ENCODE data around the gene PBX1. TPM values are rescaled to one million over a fixed set of nuclear protein-coding genes. Genes with fewer than 3 reads are reported as not detected.

The PBX1 gene
- polyA plus RNA-seq, 1 donor (not counting 4 experiments of a cell fraction or from before 2014, with no cell fraction given), result 2.2 TPM

DNA sequence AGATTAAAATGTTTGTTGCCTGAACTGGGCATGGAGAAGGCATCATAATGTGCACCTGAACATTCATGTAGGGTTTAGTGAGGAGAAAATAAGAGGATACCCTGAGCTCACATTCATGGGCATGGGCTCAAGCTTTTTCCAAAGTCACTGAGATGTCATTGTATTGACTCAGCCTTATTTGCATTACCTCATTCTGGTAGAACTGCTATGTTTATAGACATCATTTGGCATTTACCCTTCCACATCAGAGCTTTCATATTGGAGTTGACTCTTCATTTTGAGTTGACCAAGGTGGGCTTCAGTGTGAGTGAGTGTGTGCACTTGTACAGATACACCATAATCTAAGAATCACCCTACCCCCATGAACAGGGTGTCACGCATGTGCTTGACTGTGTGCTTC, 143.2 kb downstream of the PBX1 start:
- H3K4me1 ChIP-seq (ENCODE audit: control insufficient read depth, extremely low read depth, insufficient read depth, low read length), result peaks cover 29% of the 10 kb centered on the region

GRCh38 chr1:164702664-164703063, 143.7 kb downstream of the PBX1 start:
- H3K4me2 ChIP-seq (ENCODE audit: control insufficient read depth, extremely low read depth, insufficient read depth, low read depth, low read length), result no peak overlapping the region
- dilution Hi-C loops (cut with MboI; ENCODE audit: extremely low pct_ligation_motif_present, low sequenced_read_pairs), result no loop called here

More for the DNA sequence above, 143.2 kb downstream of the PBX1 start:
- dilution Hi-C loops (cut with MboI; ENCODE audit: extremely low pct_ligation_motif_present, low sequenced_read_pairs), result no loop called here
- Histone ChIP-seq H3K79me2 (ENCODE audit: control insufficient read depth, insufficient read depth, low read length) (no peaks in the 10 kb centered on the region), H3K4me2 (ENCODE audit: control insufficient read depth, extremely low read depth, insufficient read depth, low read depth, low read length) (no peak overlapping the region), H3K9me3 (ENCODE audit: control insufficient read depth, low read depth, low read length) (no peaks in the 10 kb centered on the region), H2AFZ (ENCODE audit: control insufficient read depth, low read length) (no peak overlapping the region), H3K9me1 (ENCODE audit: control insufficient read depth, extremely low read depth, insufficient read depth, low read length) (no peaks in the 10 kb centered on the region), H3K9ac (ENCODE audit: control insufficient read depth, extremely low read depth, insufficient read depth, low read length) (no peak overlapping the region), H3K27ac (ENCODE audit: control insufficient read depth, insufficient read depth, low read length) (no peak overlapping the region), H3K27me3 (ENCODE audit: control insufficient read depth, extremely low read depth, insufficient read depth, low read length) (no peaks in the 10 kb centered on the region), H4K20me1 (ENCODE audit: control insufficient read depth, extremely low read depth, insufficient read depth, low read length) (no peaks in the 10 kb centered on the region), H3K4me3 (ENCODE audit: control insufficient read depth in 2 of 3, extremely low read depth in 1 of 3, insufficient read depth in 2 of 3, low read depth in 1 of 3, low read length in 3 of 3) (no peak overlapping the region), H3K36me3 (ENCODE audit: control insufficient read depth in 2 of 2, extremely low read depth in 1 of 2, insufficient read depth in 2 of 2, low read length in 2 of 2) (no peaks in the 10 kb centered on the region)
- TF ChIP-seq EZH2 (IDR thresholded peaks at IDR 0.05; ENCODE audit: low read length) (no peak), CTCF (optimal IDR thresholded peaks at IDR 0.05 in 1 of 3, IDR thresholded peaks at IDR 0.05 in 1 of 3, conservative IDR thresholded peaks at IDR 0.05 in 1 of 3; ENCODE audit: extremely low read depth in 1 of 3, insufficient read depth in 2 of 3, low read length in 3 of 3) (no peak)
- FAIRE-seq (no peak), DNase-seq (ENCODE audit: low read depth, low spot score) (no peak)

More at GRCh38 chr1:164702664-164703063, 143.7 kb downstream of the PBX1 start:
- no peaks in the 10 kb centered on the region for H4K20me1 ChIP-seq (ENCODE audit: control insufficient read depth, extremely low read depth, insufficient read depth, low read length)
- H3K9ac ChIP-seq (ENCODE audit: control insufficient read depth, extremely low read depth, insufficient read depth, low read length), result no peak overlapping the region
- H3K36me3 ChIP-seq (ENCODE audit: control insufficient read depth in 2 of 2, extremely low read depth in 1 of 2, insufficient read depth in 2 of 2, low read length in 2 of 2), result no peaks in the 10 kb centered on the region
- H3K9me3 ChIP-seq (ENCODE audit: control insufficient read depth, low read depth, low read length), result no peaks in the 10 kb centered on the region
- peaks cover 33% of the 10 kb centered on the region for H3K4me1 ChIP-seq (ENCODE audit: control insufficient read depth, extremely low read depth, insufficient read depth, low read length)
- no peak overlapping the region for H2AFZ ChIP-seq (ENCODE audit: control insufficient read depth, low read length)
- H3K27ac ChIP-seq (ENCODE audit: control insufficient read depth, insufficient read depth, low read length), result no peak overlapping the region
- no peak overlapping the region for H3K4me3 ChIP-seq (ENCODE audit: control insufficient read depth in 2 of 3, extremely low read depth in 1 of 3, insufficient read depth in 2 of 3, low read depth in 1 of 3, low read length in 3 of 3)
- no peaks in the 10 kb centered on the region for H3K79me2 ChIP-seq (ENCODE audit: control insufficient read depth, insufficient read depth, low read length)
- H3K9me1 ChIP-seq (ENCODE audit: control insufficient read depth, extremely low read depth, insufficient read depth, low read length), result no peaks in the 10 kb centered on the region
- FAIRE-seq (no peak), DNase-seq (ENCODE audit: low read depth, low spot score) (no peak)
- no peaks in the 10 kb centered on the region for H3K27me3 ChIP-seq (ENCODE audit: control insufficient read depth, extremely low read depth, insufficient read depth, low read length)
- TF ChIP-seq EZH2 (IDR thresholded peaks at IDR 0.05; ENCODE audit: low read length), result no peak
- TF ChIP-seq CTCF (optimal IDR thresholded peaks at IDR 0.05 in 1 of 3, IDR thresholded peaks at IDR 0.05 in 1 of 3, conservative IDR thresholded peaks at IDR 0.05 in 1 of 3; ENCODE audit: extremely low read depth in 1 of 3, insufficient read depth in 2 of 3, low read length in 3 of 3), result no peak
